Stimulated activated CD8-positive, alpha-beta memory T cell treated with anti-CD3 and anti-CD28 coated beads, Interleukin-15, amount 100 ng/mL, for 1 hour (primary cell): ENCODE measurements around the gene FLNB.

Experiments used
- DNase-seq: peaks from one replicate; pipeline ENCODE4 v3.0.0-alpha.2; 2020; ENCODE audit warnings: low read depth

Gene FLNB

DNA sequence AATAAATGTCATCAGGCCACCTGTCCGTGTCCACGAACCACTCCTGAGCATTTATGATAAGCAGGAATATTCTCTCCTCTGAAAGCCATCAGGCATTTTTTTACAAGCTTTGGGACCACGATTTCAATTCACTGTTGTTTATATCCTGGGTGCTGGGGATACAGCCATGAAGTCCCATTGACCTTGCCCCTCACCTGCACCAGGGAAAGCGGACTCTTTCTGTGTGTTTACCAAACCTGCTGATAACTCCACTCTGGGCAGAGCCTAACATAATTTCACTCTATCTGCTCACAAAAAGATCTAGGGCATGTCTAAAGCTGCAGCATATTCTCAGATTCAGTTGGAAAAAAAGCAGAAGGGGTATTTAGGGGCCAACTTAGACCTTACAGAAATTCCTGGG lies 197.8 kb downstream of the FLNB start:
- no peak for DNase-seq

DNA sequence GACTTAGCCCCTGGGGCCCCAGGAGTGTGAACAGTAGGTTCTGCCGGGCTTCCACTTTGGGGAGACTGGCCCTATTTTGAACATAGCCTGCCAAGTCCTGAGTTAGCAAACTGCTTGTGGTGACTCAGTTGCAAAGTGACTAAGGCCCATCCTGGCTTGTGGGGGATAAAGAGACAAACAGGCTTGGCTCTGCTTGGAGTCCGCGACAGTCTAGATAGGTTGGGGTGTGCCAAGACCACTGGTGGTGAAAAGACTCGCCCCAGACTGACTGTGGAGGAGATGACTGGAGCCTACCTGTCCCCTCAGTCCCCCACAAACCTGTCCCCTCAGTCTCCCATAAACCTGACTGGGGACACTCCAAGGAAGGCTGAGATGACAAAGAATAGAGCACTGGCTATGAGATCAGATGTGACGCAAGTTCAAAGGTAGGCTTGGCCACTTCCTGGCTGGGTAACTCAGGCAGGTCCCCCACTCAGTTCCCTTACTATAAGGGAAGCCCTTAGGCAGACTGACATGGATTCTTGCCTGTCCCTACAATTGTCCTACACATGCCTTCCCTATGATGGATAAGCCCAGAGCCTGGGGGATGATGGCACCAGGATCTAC lies 198.3 kb downstream of the FLNB start:
- DNase-seq = no peak

DNA sequence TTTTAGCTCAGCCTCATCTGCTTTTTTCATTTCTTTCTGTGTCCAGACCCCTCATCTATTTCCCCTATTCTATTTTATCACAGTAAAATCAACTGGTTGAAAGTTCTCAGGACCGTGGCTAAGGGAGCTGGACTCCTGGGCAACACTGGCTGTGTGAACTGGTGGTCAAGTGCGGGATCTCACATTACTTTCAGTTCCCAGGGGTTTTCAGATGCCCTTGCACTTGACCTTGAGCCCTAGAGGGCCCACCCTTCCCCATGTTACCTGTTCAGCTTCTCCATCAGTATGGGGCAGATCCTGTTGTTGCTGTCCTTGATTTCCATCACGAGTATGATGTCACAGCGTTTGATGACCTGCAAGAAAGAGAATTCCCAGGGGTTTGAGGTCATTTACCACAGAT lies 199.7 kb downstream of the FLNB start:
- DNase-seq = no peak

DNA sequence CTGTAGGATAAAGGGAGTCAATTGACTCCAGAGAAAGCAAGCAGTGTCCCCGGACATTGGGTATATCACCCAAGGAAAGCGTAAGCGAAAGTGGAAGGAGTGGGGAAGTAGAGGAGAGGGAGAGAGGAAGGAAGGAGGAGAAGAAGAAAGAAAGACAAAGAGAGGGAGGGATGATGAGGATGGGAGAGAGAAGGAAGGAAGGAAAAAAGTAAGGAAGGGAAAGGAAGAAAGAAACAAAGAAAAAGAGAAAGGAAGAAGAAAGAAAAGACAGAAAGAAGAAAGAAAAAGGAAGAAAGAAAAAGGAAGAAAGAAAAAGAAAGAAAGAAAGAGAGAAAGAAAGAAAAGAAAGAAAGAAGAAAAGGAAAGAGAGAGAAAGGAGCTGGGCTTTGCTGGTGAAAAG lies 201.7 kb downstream of the FLNB start:
- DNase-seq = no peak

DNA sequence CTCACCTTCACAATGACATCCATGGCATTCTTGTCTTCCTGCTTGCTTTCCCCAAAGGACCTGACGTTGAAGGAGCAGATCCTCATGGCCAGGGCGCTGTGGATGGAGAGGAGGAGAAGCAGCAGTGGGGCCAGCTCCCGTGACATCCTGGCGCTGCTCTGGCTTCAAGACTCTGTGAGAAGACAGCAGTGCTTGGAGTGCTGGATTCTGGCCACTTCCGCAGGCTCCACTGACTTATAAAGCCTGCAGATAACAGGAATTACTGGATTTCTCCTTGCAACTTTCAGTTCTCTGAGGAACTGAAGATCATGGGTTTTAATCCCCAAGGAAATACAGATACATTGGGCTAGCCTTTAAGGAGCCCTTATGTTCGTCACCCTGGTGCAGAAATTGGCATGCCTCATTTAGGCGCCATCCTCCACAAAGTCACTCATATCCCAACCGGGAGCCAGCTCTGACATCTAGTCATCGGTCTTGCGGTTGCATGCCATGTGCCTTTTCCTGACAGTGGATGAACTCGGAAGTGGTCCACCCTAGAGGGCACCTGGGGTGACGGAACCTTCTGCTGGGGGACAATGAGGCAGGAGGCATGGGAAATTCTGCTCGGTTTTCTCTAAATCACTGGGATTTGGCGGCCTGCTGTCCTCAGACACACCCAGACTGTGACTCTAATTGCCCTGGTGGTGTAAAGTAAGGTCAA lies 202.7 kb downstream of the FLNB start, which contains the start of gene DNASE1L3:
DNASE1L3 (minus strand) TSS at position 212 of the 700 bp plus-strand sequence; CDS start at position 146, 66 bp downstream.
- no peak for DNase-seq

DNA sequence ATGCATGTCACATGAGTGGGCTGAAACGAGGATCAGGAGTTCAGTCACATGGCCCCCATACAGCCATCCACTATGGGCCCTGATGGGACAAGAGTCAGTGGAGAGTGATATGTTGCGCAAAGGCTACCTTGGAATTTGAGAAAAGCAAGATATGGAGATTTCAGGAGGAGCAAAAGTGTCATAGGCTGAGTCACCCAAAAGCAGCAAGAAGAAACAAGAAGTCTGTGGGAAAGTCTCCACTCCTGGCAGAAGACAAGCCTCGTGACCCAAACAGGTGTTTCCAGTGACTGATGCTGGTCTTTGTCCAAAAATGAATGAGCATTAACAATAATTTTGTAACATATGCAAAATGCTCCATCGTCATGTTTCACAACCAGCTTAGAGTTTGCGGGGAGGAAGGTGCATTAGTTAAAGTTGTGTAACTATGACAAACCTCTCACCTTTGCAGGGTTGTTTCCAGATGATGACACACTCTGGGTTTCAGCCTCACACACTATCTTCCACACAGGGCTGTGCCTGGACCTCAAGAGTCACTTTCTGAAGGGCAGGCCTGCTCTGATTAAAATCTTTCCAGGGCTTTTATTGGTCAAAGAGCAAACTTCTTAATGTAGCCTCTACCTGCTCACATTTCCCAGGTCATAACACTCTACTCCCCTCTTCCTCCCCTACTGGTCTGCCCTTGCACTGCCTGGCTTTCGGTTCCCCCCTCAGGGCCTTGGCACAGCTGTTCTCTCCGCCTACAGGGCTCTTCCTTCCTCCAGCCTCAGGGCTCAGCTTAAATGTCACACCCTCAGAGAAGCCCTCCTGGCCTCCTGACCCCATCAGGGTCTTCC lies 206.5 kb downstream of the FLNB start:
- no peak for DNase-seq

DNA sequence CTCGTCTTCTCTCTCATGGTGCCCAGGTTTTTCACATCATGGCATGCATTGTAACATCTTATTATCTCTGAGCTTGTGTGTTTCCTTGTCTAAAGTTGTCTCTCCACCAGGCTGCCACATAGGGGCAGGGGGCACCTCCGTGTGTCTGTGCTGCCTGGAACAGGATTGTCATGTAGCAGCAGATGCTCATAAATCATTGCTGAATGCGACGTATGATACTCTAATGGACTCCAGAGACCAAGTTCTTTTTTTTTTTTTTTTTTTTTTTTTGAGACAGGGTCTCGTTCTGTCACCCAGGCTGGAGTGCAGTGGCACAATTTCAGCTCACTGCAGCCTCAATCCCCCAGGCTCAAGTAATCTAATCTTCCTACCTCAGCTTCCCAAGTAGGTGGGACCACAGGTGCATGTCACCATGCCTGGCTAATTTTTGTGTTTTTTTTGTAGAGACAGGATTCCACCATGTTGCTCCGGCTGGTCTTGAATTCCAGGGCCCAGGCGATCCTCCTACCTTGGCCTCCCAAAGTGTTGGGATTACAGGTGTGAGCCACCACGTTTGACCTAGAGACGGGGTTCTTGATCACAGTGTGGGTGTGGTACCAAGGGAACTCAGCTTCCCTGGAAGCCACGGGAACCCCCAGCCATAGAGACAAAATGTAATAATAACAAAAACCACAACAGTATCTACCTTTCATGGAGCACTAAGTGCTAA lies 207.2 kb downstream of the FLNB start:
- DNase-seq = no peak

DNA sequence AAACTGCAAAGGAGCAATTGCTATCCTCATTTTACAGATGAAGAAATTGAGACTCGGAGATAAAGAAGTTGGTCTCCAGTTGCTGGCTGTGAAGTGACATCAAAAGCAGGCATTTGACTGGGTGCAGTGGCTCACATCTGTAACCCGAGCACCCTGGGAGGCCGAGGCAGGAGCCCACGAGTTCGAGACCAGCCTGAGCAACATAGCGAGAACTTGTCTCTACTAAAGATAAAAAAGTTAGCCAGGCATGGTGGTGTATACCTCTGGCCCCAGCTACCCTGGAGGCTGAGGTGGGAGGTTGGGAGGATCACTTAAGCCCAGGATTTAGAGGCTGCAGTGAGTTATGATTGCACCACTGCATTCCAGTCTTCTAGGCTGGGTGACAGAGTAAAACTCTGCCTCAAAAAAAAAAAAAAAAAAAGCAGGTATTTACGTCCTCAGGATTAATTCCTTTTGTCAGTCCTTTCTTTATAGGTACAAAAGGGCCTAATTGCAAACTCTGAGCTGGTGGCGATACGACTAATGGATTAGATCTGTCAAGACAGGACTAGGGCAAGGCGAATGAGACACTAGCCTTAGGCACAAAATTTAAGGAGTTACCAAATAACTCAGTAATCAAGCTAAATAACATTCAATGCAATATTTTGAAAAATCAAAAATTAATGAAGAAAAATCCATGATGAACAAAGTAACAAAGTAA lies 208.4 kb downstream of the FLNB start:
- DNase-seq = no peak

DNA sequence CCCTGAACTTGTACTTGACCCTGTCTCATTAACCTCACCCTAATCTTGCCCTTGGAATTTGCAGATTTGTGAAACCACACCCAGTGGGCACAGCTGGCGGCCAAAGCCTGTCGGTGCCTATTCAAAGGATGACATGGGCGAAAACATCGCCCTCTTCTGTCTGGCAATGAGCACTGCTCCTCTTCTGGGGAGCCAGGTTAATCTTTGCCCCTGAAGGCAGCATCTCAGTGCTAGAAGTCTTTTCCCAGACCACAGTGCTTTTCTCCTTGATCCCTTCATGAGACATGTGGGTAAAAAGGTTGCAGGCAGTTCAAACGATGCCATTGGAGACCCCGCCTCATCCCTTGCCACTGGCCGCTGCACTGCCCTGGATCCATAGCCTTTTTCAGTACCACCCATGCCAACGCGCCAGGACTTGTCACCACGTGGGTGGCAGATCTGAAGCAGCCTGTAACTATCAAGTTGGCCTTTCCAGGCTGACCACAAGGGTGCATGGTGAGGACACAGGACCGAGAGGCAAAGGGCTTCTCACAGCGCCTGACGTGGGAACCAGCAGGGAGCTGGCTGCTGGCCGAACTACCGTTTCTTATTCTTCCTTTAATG lies 209.1 kb downstream of the FLNB start:
- no peak for DNase-seq

DNA sequence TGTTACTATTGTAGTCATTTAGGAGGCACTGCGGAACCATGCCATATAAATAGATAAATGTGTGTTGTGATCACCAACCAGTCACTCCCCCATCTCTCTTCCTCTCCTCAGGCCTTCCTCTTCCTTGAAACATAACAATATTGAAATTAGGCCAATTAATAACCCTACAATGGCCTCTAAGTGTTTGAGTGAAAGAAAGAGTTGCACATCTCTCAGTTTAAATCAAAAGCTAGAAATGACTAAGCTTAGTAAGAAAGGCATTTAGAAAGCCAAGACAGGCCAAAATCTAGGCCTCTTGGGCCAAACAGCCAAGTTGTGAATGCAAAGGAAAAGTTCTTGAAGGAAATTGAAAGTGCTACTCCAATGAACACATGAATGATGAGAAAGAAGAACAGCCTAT lies 210.7 kb downstream of the FLNB start:
- no peak for DNase-seq
